ENCODE measurements around the gene JAK2.
"Not testable (repeated sequence)": the region's sequence is repeated elsewhere in the genome, so short reads cannot be mapped to it uniquely, and the experiment has no call there.

JAK2 gene

DNA sequence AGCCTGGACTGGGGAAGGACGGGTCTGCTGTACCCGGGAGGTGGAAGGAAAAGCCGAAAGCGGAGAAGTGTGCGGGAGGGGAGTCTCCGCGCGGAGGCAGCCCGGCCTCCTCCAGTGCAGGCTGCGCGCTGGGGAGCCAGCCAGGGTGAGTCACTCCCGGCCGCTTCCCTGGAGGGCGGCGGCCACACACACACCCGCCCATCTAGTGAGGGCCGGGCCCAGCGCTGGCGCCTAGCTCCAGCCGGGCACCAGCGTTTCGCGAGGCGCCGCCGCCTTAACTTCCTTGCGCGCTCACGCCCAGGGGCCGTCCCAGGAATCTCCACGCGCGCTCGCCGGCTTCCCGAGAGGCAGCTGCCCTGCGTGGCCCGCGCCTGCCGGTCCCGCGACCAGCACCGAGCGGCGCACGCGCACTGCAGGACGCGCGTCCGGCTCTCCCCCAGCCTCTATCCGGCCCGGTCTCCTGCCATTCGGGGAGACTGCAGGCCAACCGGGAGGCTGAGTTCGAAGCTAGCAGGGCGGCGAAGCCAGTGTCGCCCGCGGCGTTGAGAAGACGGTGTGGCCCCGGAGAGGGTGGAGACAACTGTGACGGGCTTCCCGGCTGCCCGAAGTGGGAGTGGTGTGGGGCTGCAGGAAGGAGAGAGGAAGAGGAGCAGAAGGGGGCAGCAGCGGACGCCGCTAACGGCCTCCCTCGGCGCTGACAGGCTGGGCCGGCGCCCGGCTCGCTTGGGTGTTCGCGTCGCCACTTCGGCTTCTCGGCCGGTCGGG is at the start of gene JAK2:
TSS of gene JAK2 (plus strand) at position 652 of the 765 bp plus-strand sequence. CDS start 36,716 bp downstream, outside the sequence.
- peak; percentile 67 to 74 (median 70) for DNase-seq (ENCODE audit: low read depth in 3 of 3)

DNA sequence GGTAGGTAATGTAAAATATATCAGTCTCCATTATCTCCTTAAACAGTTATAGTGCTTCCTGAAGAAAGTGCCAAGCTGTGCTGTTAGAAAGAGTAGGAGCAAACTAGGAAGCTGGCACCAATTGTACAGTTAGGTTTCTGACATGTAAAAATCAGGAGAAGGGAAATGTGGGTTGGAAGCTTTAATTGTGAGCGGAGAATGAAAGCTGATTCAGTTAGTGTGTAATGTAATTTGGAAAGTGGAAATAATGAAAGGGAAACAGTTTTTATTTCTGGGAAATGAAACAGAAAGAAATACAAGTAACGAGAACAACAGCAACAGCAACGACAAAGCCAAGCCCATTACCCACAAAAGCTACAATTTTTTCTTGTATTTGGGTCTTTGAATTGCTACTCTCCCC is 48.8 kb upstream of the JAK2 start:
- DNase-seq (ENCODE audit: low read depth in 3 of 3), result no peak

DNA sequence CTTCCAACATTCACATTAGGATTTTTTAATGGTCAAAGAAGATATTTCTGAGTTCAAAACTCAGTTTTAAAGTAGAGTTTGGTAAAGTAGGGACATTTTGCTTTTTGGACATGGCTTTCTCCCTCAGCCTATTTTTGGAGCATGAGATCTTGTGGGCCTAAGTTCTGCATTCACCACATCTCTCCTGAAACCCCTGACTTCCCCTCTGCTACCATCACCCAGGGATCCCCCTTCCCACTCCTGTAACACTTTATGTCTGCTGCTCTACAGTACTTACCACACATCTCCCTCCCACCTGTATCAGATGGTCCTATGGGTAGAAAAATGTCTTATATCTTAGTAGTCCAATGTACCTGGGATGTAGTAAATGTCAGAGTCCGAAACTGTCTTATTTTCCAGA is 48.2 kb upstream of the JAK2 start:
- DNase-seq (ENCODE audit: low read depth in 3 of 3), result no peak

DNA sequence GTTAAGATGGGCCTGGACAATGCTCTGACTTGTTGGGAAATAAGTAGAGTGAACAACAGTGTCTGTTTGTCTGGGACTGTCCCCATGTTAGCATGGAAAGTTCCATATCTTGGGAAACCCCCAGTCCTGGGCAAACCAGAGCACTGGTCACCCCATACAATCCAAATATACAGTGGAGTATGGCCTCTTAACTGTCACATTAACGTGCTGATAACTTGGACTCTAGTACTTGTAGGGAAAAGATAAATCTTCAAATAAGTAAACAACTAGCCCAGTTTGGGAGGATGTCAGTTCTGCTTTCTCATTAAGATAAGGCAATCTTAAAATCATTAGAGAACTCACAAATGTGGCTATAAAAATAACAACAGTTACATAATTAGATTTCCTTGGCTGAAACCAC is 47.6 kb upstream of the JAK2 start:
- no peak for DNase-seq (ENCODE audit: low read depth in 3 of 3)

DNA sequence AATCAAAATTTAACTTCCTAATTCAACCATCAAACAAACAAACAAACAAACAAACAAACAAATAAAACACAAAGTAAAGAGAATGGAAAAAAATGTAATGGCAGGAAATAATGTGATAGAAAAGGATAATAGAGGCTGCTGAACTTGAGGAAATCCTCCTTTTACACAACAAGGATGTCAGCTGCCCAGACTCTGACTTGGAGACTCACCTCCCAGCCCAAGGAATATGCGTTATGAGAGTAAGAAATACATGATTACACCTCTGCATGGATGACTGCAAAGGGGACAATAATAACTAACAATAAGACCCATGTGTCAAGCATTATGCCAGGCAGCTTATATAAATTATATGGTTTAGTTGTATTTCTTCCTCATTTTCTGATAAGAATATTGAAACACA is 46.6 kb upstream of the JAK2 start:
- no peak for DNase-seq (ENCODE audit: low read depth in 3 of 3)

DNA sequence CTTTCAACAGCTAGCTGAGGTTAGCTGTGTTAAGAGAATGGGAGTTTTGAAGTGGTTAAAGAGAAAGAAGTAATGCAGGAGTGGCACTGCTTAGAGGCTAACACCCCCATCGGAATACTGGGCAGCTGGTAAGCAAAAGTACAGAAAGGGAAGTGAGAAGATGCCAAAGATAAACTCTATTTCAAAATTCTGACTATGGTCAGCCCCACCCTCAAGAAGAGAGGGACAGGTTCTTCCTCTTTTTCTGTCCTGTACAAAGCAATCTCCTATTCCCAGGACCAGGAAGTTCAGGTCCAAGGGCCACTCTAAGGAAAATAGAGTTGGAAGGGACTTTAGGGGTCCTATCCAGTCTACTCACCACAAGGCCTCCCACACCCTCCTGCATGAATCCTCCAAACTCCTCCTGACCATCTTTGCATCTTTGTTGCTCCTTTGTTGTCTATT is 45.9 kb upstream of the JAK2 start:
- no peak for DNase-seq (ENCODE audit: low read depth in 3 of 3)

DNA sequence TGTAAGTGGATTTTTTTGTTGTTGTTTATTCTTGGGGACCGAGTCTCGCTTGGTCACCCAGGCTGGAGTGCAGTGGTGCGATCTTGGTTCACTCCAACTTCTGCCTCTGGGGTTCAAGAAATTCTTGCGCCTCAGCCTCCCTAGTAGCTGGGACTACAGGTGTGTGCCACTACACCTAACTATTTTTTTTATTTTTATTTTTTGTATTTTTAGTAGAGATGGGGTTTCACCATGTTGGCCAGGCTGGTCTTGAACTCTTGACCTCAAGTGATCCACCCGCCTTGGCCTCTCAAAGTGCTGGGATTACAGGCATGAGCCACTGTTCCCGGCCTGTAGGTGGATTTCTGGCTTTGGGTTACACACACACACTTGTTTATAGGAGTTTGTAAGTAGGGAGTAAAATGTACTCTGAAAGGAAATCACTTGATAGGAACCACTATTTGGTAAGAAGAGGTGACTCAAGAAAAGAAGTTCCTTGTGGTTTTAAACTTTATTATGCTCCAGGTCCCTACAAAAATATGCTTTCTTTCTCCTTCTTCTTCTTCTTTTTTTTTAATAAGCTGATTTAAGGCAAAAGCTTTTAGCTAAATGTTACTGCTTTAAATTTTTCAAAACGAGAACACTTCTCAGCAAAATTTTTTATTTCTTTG is 42.9 kb upstream of the JAK2 start:
- not testable (repeated sequence) for DNase-seq (ENCODE audit: low read depth in 3 of 3)

DNA sequence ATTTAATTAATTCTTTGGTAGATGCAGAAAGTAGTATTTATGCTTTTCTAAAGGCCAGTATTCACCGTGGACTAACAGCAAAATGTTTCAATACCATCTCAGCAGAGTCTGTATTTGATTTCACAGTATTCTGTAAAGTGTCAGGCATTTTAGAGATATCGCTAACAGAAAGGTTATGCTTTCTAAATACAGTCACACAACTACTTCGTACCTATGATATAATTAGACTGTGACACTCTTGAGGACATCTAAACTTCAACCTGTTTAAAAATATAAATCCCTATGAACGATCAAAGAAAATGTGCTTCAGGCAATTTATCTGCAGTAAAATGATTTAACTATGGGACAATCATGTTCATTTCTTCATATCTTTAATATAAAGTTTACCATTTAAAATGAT is 41.7 kb upstream of the JAK2 start:
- no peak for DNase-seq (ENCODE audit: low read depth in 3 of 3)

DNA sequence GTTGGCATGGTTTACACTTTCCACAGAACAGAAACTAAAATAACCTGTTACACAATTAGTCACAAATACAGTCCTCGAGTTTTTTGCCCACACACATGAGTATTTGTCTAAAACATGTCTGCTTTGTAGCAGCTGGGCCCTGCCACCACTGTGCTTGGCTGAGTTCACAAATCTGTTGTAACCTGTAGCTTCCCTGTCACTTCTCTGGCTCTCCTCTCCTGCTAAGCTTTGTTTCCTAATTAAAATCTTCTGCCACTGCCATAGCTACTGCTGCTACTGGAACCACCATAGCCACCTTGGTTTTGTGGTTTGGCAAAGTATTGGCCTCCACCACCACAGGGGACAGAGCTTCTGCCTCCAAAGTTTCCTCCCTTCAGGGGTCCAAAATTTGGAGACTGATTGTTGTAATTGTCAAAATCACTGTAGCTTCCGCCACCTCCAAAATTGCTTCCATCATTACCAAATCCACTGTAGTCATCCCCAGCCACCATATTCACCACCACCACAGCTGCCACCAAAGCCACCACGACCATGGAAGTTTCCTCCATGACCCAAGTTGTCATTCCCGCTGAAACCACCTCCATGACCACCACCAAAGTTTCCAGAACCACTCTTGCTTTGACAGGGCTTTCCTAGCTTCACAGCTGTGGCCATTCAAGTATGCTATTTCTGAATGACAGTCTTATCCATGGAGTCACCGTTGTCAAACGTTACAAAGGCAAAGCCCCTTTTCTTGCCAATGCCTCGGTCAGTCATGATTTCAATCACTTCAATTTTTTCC is 40.5 kb upstream of the JAK2 start:
- DNase-seq (ENCODE audit: low read depth in 3 of 3), result peak in 1 of 3 donors; percentile 22

DNA sequence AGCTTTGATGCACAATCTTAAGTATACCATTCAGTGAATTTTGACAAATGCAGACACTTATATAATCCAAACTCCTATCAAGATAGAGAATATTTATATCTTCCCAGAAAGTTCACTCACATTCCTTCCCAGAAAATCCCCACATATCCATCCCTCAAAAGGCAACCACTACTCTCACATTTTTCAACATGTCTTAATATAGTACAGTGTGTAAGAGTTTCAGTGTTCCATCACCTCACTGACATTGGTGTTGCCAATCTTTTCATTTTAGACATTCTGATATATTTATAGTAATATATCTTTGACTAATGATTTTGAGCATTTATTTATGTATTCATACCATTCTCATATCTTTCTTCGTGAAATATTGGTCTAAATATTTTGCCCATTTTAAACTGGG is 38.1 kb upstream of the JAK2 start:
- DNase-seq (ENCODE audit: low read depth in 3 of 3), result no peak

DNA sequence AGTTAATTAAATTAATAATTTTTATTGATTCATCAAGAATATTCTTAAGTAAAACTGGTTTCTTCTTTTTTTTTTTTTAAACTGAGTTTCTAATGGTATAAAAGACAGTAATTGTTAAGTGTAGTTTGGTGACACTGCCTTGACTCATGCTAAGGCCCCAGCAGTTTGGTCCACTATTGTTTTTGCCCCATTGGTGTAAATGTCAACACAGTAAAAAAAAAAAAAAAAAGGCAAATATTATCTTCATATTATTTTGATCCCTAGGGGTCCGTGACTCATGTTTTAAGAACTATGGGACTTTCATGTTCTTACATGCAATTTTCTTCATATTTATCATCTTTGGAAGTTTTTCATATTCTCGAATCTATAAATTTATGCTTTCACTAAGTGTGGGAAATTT is 29.2 kb upstream of the JAK2 start:
- DNase-seq (ENCODE audit: low read depth in 3 of 3), result no peak

DNA sequence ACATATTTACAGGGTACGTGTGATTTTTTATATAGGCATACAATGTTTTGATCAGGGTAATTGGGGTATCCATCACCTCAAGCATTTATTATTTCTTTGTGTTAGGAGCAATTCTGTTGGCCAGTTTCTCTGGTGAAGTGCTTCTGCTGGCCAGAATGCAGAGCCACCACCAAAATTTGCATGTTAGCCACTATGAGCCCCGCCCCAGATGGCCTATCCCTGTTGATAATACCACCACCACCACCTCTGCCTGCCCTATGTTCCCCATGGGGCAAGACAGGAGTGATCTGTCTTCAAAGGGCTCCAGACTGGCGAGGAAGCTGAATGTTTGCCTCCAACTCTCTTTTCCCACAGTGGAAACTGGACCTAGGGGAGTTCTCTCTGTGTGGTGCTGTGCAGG is 26.0 kb upstream of the JAK2 start:
- DNase-seq (ENCODE audit: low read depth in 3 of 3), result no peak

DNA sequence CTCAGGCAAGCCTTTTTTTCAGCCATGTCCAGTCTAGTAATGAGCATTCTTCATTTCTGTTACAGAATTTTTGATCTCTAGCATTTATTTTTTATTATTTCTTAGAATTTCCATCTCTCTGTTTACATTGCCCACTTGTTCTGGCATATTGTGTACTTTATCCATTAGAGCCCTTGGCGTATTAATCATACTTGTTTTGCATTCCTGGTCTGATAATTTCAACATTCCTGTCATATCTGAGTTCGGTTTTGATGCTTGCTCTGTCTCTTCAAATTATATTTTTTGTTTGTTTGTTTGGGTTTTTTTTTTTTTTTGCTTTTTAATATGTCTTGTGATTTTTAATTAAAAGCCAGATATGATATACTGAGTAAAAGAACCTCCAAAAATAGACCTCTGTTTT is 23.0 kb upstream of the JAK2 start:
- no peak for DNase-seq (ENCODE audit: low read depth in 3 of 3)

DNA sequence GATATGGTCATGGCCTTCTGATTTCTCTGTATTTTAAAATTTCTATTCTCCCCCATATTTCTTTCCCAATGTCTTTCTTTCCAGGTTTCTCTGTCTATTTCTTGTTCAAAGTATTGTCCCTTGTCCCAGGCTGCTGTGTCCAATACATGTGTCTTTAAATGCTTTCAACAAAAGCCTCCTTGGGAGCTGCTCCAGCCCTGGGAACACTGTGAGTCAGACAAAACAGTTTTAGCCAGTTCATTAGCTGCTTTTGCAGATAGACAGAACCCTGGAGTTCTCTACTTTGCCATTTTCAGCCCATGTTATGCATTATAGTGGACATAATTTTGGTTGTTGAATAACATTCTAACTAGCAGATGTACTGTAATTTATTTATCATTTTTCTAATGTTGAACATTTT is 20.5 kb upstream of the JAK2 start:
- no peak for DNase-seq (ENCODE audit: low read depth in 3 of 3)

DNA sequence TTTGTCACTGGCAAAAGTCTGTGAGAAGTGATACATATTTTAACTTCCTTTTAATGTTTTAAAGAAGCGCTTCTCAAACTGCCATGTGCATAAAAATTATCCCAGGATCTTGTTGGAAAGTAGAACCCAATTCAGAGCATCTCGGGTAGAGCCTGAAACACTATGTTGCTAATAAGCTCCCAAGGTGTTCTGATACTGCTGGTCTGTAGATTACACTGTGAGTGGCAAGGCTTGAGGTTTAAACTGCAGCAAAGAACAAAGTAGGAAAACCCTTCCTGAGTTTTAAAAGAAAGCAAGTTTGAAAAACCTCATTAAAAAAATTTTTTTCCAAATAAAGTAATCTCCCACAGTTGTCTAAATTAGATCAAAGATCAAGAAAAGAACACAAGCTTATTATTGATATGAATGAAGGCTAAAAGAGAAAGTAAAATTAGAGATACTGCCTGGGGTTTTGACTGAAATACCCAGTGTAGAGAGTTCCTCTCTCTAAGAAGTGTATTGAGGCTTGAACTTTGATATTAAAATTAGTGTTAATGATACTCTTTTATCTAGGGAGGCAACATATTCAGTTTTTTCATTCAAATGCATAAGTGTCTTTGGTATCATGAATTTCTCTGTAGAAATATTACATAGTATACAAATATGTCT is 19.8 kb upstream of the JAK2 start:
- no peak for DNase-seq (ENCODE audit: low read depth in 3 of 3)

DNA sequence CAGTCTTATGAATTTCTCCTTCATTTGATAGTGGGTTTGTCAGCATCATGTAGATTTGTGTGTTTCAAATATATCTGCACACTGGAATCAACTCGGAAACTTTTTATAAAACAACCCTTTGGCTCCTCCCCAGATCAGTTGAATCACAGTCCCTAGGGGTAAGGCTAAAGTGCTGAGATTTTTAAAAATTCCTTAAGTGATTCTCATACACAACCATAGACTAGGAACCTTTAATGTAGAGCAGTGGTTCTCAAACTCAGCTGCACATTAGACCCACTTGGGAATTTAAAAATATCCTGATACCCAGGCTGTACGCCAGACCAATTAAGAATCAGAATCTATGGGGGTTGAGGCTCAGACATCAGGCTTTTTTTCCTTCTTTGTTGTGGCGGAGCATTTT is 17.5 kb upstream of the JAK2 start:
- DNase-seq (ENCODE audit: low read depth in 3 of 3), result no peak

DNA sequence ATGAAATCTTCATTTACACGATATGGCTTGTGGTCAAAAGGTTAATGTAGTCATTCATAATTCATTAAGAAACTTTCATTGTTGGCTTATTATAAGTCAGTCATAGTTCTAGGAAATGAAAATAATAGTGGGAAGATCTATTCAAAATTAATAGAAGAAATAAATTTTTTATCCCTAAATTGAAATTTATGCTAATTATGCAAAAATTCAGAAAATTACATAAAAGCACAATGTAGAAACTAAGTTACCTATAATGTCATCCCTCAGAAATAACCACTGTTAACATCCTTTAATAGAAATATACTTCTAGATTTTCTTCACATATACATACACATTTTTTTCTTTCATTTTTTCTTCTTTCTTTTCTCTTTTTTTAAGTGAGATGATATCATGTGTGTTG is 15.9 kb upstream of the JAK2 start:
- DNase-seq (ENCODE audit: low read depth in 3 of 3), result no peak

DNA sequence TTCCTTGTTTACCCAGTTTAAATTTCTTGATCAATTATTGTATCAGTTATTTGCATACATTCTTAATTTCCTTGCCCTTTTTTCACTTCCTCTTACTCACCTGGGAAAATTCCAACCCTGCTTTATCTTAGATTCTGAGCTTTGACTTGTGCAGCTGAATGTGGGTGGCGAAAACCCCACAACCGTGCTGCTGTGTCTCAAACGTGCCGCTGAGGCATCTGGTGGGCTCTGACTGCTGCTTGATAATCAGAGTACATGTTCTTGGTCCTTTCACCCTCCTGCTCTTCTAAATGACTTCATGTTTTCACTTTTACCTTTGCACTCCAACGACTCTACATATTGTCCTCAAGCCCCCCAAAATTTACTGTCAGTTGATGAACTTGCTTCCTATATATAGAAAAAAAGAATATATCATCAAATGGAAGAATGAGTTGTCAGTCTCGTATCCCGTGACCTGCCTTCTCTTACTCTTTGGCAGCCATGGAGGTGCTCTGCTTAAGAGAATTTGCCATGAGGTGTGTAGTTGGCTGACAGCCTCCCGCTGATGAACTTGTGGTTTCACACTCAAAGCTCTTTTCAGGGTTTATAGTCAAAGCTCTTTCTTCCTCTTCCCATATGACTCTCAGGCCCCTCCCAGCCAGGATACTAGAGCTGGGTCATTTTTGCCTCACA is 14.0 kb upstream of the JAK2 start:
- DNase-seq (ENCODE audit: low read depth in 3 of 3), result peak; percentile 49 to 72 (median 57)

DNA sequence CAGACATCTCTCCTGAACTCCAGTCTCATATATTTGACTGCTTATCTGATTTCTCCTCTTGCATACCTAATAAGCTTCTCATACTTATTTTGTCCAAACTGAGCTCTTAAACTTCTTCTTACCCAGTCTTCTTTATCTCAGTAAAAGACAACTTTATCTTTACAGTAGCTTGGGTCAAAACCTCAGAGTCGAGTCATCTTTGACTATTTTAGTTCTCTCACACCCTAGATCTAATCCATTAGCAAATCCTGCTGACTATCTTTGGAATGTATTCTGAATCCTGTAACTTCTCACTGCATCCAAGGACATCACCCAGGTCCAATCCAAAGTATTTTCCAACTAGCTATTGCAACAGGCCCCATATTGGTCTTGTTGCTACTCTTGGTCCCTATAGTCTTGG is 11.8 kb upstream of the JAK2 start:
- DNase-seq (ENCODE audit: low read depth in 3 of 3), result no peak

DNA sequence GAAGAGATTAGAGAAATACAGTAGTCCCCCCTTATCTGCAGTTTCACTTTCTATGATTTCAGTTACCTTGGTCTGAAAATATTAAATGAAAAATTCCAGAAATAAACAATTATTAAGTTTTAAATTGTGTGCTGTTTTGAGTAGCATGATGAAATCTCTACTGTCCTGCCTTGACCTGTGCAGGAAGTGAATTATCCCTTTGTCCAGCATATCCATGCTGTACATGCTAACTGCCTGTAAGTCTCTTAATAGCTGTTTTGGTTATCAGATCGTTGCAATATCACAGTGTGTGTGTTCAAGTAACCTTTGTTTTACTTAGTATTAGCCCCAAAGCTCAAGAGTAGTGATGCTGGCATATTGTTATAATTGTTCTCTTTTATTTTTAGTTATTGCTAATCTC is 11.2 kb upstream of the JAK2 start:
- no peak for DNase-seq (ENCODE audit: low read depth in 3 of 3)

DNA sequence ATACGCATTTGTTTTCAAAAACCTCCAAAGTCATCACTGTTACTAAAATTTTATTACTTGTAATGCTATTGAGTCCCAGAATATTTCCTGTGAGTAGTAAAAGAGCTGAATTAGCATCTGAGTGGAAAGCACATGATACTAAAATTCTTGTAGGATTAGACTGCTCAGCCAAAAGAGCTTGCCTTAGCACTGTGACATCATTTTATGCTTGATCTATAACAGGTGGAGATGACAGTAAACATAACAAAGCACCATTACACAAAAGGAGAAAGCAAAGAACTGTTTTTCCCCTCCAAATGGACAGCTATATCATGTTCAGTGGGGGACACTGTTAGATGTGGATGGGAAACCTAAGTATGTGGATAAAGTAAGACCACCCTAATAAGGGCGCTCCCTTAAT is 5.8 kb upstream of the JAK2 start:
- no peak for DNase-seq (ENCODE audit: low read depth in 3 of 3)

All from stimulated activated CD4-positive, alpha-beta T cell treated with anti-CD3 and anti-CD28 coated beads, TNF-alpha, amount 100 ng/mL, for 48 hours (primary cell).